Keratinocyte (primary cell): ENCODE data around the gene ATP1A3. TPM values are rescaled to one million over a fixed set of nuclear protein-coding genes. Genes with fewer than 3 reads are reported as not detected.

ENCODE experiments used
- DNase-seq: peaks from one replicate; pipeline ENCODE4 v3.0.0-alpha.2; 2011; ENCODE audit warnings: low read depth, missing footprints, low spot score
- FAIRE-seq: peaks from 2 replicates; lab custom pipeline; 2011; peaks lifted over from hg19 to GRCh38; lab: Jason Lieb, UNC
- H2AFZ ChIP-seq: 2 replicates; pipeline ENCODE4 v1.6.0; 2012; ENCODE audit warnings: low read length, control low read depth, inconsistent platforms; ENCODE audit not compliant: control insufficient read depth
- H3K27ac ChIP-seq: 2 replicates; pipeline ENCODE4 v1.5.1; 2011; ENCODE audit warnings: low read length; ENCODE audit not compliant: control insufficient read depth, insufficient read depth
- H3K27me3 ChIP-seq: 3 replicates; pipeline ENCODE4 v1.6.0; 2011; ENCODE audit warnings: low read length; ENCODE audit not compliant: control insufficient read depth, insufficient read depth; ENCODE audit errors: extremely low read depth
- H3K36me3 ChIP-seq, 2 experiments: 2 replicates in 1 of 2; 3 replicates in 1 of 2; pipeline ENCODE4 v1.5.1; 2011; ENCODE audit warnings: low read length in 2 of 2, mild to moderate bottlenecking in 1 of 2; ENCODE audit not compliant: control insufficient read depth in 2 of 2, insufficient read depth in 2 of 2; ENCODE audit errors: extremely low read depth in 1 of 2
- H3K4me1 ChIP-seq: 3 replicates; pipeline ENCODE4 v1.5.1; 2011; ENCODE audit warnings: low read length; ENCODE audit not compliant: control insufficient read depth, insufficient read depth; ENCODE audit errors: extremely low read depth
- H3K4me2 ChIP-seq: 3 replicates; pipeline ENCODE4 v1.6.0; 2011; ENCODE audit warnings: low read depth, low read length; ENCODE audit not compliant: control insufficient read depth, insufficient read depth; ENCODE audit errors: extremely low read depth
- H3K4me3 ChIP-seq, 3 experiments: fragments of 200-600 bp in 1 of 3; sonication (generic) in 1 of 3; 2 replicates in 2 of 3; 3 replicates in 1 of 3; pipeline ENCODE4 v1.5.1; 2011 to 2016; ENCODE audit warnings: low read length in 3 of 3, mild to moderate bottlenecking in 3 of 3, control low read depth in 2 of 3, inconsistent platforms in 1 of 3, low read depth in 1 of 3, mixed read lengths in 1 of 3, mixed run types in 1 of 3, moderate library complexity in 1 of 3; ENCODE audit not compliant: control insufficient read depth in 2 of 3, insufficient read depth in 2 of 3; ENCODE audit errors: extremely low read depth in 1 of 3
- H3K79me2 ChIP-seq: 2 replicates; pipeline ENCODE4 v1.6.0; 2012; ENCODE audit warnings: low read length; ENCODE audit not compliant: control insufficient read depth, insufficient read depth
- H3K9ac ChIP-seq: 3 replicates; pipeline ENCODE4 v1.6.0; 2011; ENCODE audit warnings: low read length; ENCODE audit not compliant: control insufficient read depth, insufficient read depth; ENCODE audit errors: extremely low read depth
- H3K9me1 ChIP-seq: 3 replicates; pipeline ENCODE4 v1.6.0; 2011; ENCODE audit warnings: low read length; ENCODE audit not compliant: control insufficient read depth, insufficient read depth; ENCODE audit errors: extremely low read depth
- H3K9me3 ChIP-seq: 2 replicates; pipeline ENCODE4 v1.5.1; 2012; ENCODE audit warnings: low read depth, low read length; ENCODE audit not compliant: control insufficient read depth
- H4K20me1 ChIP-seq: 3 replicates; pipeline ENCODE4 v1.6.0; 2011; ENCODE audit warnings: low read length; ENCODE audit not compliant: control insufficient read depth, insufficient read depth; ENCODE audit errors: extremely low read depth
- CTCF ChIP-seq, 3 experiments: IDR thresholded peaks in 1 of 3; conservative IDR thresholded peaks in 1 of 3; optimal IDR thresholded peaks in 1 of 3; 2 replicates in 2 of 3; 3 replicates in 1 of 3; pipeline versions ENCODE3 to v1.5.1; 2011; ENCODE audit warnings: low read length in 3 of 3, mild to moderate bottlenecking in 3 of 3, moderate library complexity in 2 of 3, control low read depth in 1 of 3, inconsistent platforms in 1 of 3; ENCODE audit not compliant: insufficient read depth in 2 of 3; ENCODE audit errors: extremely low read depth in 1 of 3
- EZH2 ChIP-seq: IDR thresholded peaks from one replicate; pipeline ENCODE4 v1.6.1; 2012; ENCODE audit warnings: inconsistent platforms, mild to moderate bottlenecking, low read length, moderate library complexity
- dilution Hi-C: fragments of 300-500 bp; cut with MboI; formaldehyde crosslinking; loops from one replicate; pipeline ENCODE4 v1.7.0; 2020; ENCODE audit warnings: low sequenced_read_pairs; ENCODE audit not compliant: extremely low pct_ligation_motif_present
- polyA plus RNA-seq, 5 experiments: library from polyadenylated mRNA; depleted of rRNA in 3 of 5; stranded (reverse) in 3 of 5; stranded (forward) in 1 of 5; unstranded in 1 of 5; fragments of >200 nt; gene quantifications; 1 replicate in 1 of 5; 2 replicates in 3 of 5; 3 replicates in 1 of 5; pipeline versions ENCODE4 v1.2.1 to v1.2.3, GENCODE V29; 2011 to 2012; ENCODE audit warnings: missing spikeins in 2 of 5, low read depth in 1 of 5, low replicate concordance in 1 of 5

The ATP1A3 gene
- polyA plus RNA-seq, 1 donor (not counting 4 experiments of a cell fraction or from before 2014, with no cell fraction given), result not detected

GRCh38 chr19:41923045-41923788 is 70.8 kb downstream of the ATP1A3 start:
- H3K27me3 ChIP-seq, result peaks cover 78% of the 10 kb centered on the region
- FAIRE-seq (no peak), DNase-seq (no peak)
- H3K4me1 ChIP-seq, result no peaks in the 10 kb centered on the region
- peaks cover 6% of the 10 kb centered on the region for H4K20me1 ChIP-seq
- no peak overlapping the region for H3K9ac ChIP-seq
- H3K4me2 ChIP-seq, result no peak overlapping the region
- TF ChIP-seq EZH2 (peak; percentile 25), CTCF (optimal IDR thresholded peaks at IDR 0.05 in 1 of 3, IDR thresholded peaks at IDR 0.05 in 1 of 3, conservative IDR thresholded peaks at IDR 0.05 in 1 of 3; ENCODE audit: extremely low read depth in 1 of 3, insufficient read depth in 2 of 3, low read length in 3 of 3) (no peak)
- no peak overlapping the region for H3K27ac ChIP-seq
- no peaks in the 10 kb centered on the region for H3K9me1 ChIP-seq
- H3K36me3 ChIP-seq, result no peaks in the 10 kb centered on the region
- peaks cover 8% of the 10 kb centered on the region for H3K9me3 ChIP-seq
- no peak overlapping the region for H3K4me3 ChIP-seq
- dilution Hi-C loops, result no loop called here
- H3K79me2 ChIP-seq, result no peaks in the 10 kb centered on the region
- no peak overlapping the region for H2AFZ ChIP-seq

- Histone ChIP-seq H3K4me1 (no peaks in the 10 kb centered on the region), H3K27ac (no peak overlapping the region), H3K36me3 (no peaks in the 10 kb centered on the region), H4K20me1 (peaks cover 6% of the 10 kb centered on the region), H3K9ac (no peak overlapping the region), H2AFZ (no peak overlapping the region), H3K79me2 (no peaks in the 10 kb centered on the region), H3K27me3 (peaks cover 79% of the 10 kb centered on the region), H3K9me1 (no peaks in the 10 kb centered on the region), H3K9me3 (peaks cover 8% of the 10 kb centered on the region), H3K4me3 (no peak overlapping the region), H3K4me2 (no peak overlapping the region)
- FAIRE-seq, result no peak
- TF ChIP-seq EZH2 (no peak), CTCF (optimal IDR thresholded peaks at IDR 0.05 in 1 of 3, IDR thresholded peaks at IDR 0.05 in 1 of 3, conservative IDR thresholded peaks at IDR 0.05 in 1 of 3; ENCODE audit: extremely low read depth in 1 of 3, insufficient read depth in 2 of 3, low read length in 3 of 3) (no peak)
- dilution Hi-C loops, result no loop called here
- no peak for DNase-seq
Measured at GRCh38 chr19:41922585-41922984, 71.4 kb downstream of the ATP1A3 start.
